ENCODE data around the gene MAB21L3.

DNA sequence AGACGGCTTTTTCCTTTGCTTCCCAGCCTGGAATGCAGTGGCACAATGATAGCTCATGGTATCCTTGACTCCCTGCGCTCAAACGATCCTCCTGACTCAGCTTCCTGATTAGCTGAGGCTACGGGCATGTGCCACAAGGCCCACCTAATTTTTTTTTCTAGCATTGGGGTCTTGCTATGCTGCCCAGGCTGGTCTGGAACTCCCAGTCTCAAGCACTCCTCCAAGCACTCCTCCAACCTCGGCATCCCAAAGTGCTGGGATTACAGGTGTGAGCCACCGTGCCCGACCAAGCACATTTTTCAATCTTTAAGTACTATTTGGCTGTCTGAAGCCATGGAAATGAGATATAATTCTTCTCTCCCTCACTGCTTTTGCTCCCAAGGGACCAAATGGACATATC lies 58.7 kb downstream of the MAB21L3 start:
- TF ChIP-seq, protein P1, sequence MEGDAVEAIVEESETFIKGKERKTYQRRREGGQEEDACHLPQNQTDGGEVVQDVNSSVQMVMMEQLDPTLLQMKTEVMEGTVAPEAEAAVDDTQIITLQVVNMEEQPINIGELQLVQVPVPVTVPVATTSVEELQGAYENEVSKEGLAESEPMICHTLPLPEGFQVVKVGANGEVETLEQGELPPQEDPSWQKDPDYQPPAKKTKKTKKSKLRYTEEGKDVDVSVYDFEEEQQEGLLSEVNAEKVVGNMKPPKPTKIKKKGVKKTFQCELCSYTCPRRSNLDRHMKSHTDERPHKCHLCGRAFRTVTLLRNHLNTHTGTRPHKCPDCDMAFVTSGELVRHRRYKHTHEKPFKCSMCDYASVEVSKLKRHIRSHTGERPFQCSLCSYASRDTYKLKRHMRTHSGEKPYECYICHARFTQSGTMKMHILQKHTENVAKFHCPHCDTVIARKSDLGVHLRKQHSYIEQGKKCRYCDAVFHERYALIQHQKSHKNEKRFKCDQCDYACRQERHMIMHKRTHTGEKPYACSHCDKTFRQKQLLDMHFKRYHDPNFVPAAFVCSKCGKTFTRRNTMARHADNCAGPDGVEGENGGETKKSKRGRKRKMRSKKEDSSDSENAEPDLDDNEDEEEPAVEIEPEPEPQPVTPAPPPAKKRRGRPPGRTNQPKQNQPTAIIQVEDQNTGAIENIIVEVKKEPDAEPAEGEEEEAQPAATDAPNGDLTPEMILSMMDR (IDR thresholded peaks at IDR 0.05) = no peak
- TF ChIP-seq POLR2A (IDR thresholded peaks at IDR 0.05) = no peak

Data from heart left ventricle (tissue), 13 donors.